H1 (cell line): ENCODE measurements around the gene OBSL1.

Experiments
- BACH1 ChIP-seq: IDR thresholded peaks from 2 replicates; pipeline ENCODE4 v1.6.1; 2012; ENCODE audit warnings: low read length, improper control_type of control experiment
- GABPA ChIP-seq: IDR thresholded peaks from 2 replicates; pipeline ENCODE4 v1.6.1; 2011; ENCODE audit warnings: mild to moderate bottlenecking, low read length, moderate library complexity, borderline replicate concordance; ENCODE audit not compliant: insufficient read depth
- POLR2A ChIP-seq, 2 experiments: IDR thresholded peaks; 1 replicate in 1 of 2; 2 replicates in 1 of 2; pipeline ENCODE4 v1.6.1; 2011; ENCODE audit warnings: low read depth in 2 of 2, low read length in 2 of 2, mild to moderate bottlenecking in 2 of 2; ENCODE audit errors: control extremely low read depth in 1 of 2
- POLR2AphosphoS5 ChIP-seq: IDR thresholded peaks from 2 replicates; pipeline ENCODE4 v1.6.1; 2011; ENCODE audit warnings: low read depth, low read length
- RAD21 ChIP-seq, 2 experiments: IDR thresholded peaks in 1 of 2; conservative IDR thresholded peaks in 1 of 2; 2 replicates each; pipeline ENCODE4 v1.6.1; 2011; ENCODE audit warnings: low read depth in 2 of 2, low read length in 2 of 2, improper control_type of control experiment in 1 of 2, inconsistent platforms in 1 of 2, mild to moderate bottlenecking in 1 of 2, moderate library complexity in 1 of 2
- SIX5 ChIP-seq: IDR thresholded peaks from 2 replicates; pipeline ENCODE4 v1.6.1; 2011; ENCODE audit warnings: mild to moderate bottlenecking, low read depth, low read length
- SP2 ChIP-seq: IDR thresholded peaks from 2 replicates; pipeline ENCODE4 v1.6.1; 2012; ENCODE audit warnings: mild to moderate bottlenecking, low read length, inconsistent platforms
- TEAD4 ChIP-seq: IDR thresholded peaks from 2 replicates; pipeline ENCODE4 v1.6.1; 2012; ENCODE audit warnings: low read depth, low read length, inconsistent platforms, mixed read lengths
- TF ChIP-seq, protein P1 (sequence below), 3 experiments: IDR thresholded peaks; 1 replicate in 2 of 3; 2 replicates in 1 of 3; pipeline versions ENCODE4 v1.5.1 to v1.6.1; 2011; ENCODE audit warnings: low read length in 3 of 3, mild to moderate bottlenecking in 3 of 3, inconsistent platforms in 2 of 3, low read depth in 1 of 3, moderate library complexity in 1 of 3; ENCODE audit not compliant: insufficient read depth in 1 of 3; ENCODE audit errors: control extremely low read depth in 1 of 3
- TF ChIP-seq, protein P2 (sequence below): IDR thresholded peaks from 2 replicates; pipeline ENCODE4 v1.6.1; 2012; ENCODE audit warnings: inconsistent platforms
- TF ChIP-seq, protein P3 (sequence below): IDR thresholded peaks from 2 replicates; pipeline ENCODE4 v1.6.1; 2012; ENCODE audit warnings: inconsistent platforms

DNA sequence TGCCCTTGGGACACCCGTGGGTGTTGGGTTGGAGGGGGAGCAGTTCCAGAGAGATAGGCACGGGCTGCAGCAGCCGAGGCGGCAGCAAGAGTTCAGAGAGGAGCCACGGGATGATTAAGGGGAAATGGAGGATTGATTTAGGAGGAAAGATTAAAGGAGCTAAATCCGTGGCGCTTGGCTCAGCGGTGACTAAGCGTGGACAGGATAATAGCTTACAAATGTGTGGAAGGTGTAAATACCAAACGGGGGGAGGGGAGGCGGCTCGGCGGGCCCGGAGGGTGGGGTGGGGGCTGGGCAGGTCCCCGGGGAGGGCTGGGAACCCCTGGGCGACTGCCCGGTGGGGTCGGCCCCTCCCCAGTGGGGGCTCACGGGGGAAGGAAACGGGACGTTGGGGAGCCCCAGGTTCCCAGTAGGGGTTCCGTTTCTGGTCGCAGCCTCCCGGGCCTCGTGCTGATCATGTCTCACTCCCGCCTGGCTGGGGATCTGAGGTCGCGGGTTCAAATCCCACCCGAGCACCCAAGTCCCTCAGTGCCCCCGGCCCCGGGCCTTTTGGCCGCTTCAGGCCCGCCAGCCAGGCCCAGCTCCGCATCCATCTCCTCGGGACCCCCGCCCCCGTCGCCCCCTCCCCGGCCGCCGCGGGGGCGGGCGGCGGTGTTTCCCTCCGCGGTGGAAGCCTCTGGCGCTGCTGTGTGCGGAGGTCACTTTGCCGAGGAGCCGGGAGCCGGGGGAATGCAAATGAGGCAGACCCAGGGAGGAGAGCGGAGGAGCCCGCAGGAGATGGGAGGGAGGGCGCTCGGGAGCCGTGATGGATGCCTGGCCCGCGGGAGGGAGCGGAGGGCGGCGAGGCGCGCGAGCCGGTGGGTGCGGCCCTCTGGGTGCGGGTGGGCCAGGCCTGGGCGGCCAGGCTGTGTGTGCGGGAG, 49.0 kb downstream of the OBSL1 start:
- TF ChIP-seq, protein P1, sequence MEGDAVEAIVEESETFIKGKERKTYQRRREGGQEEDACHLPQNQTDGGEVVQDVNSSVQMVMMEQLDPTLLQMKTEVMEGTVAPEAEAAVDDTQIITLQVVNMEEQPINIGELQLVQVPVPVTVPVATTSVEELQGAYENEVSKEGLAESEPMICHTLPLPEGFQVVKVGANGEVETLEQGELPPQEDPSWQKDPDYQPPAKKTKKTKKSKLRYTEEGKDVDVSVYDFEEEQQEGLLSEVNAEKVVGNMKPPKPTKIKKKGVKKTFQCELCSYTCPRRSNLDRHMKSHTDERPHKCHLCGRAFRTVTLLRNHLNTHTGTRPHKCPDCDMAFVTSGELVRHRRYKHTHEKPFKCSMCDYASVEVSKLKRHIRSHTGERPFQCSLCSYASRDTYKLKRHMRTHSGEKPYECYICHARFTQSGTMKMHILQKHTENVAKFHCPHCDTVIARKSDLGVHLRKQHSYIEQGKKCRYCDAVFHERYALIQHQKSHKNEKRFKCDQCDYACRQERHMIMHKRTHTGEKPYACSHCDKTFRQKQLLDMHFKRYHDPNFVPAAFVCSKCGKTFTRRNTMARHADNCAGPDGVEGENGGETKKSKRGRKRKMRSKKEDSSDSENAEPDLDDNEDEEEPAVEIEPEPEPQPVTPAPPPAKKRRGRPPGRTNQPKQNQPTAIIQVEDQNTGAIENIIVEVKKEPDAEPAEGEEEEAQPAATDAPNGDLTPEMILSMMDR (IDR thresholded peaks at IDR 0.05; ENCODE audit: control extremely low read depth in 1 of 3, insufficient read depth in 1 of 3, low read depth in 1 of 3, low read length in 3 of 3), result no peak
- TF ChIP-seq SIX5 (no peak), POLR2A (IDR thresholded peaks at IDR 0.05; ENCODE audit: control extremely low read depth in 1 of 2, low read depth in 2 of 2, low read length in 2 of 2) (no peak), POLR2AphosphoS5 (no peak), SP2 (no peak), RAD21 (IDR thresholded peaks at IDR 0.05 in 1 of 2, conservative IDR thresholded peaks at IDR 0.05 in 1 of 2; ENCODE audit: low read depth in 2 of 2, low read length in 2 of 2) (no peak), GABPA (no peak), BACH1 (no peak), TEAD4 (0 out of 2 replicates have a peak, but pooled peaks have one; percentile 11)
- TF ChIP-seq, protein P2, sequence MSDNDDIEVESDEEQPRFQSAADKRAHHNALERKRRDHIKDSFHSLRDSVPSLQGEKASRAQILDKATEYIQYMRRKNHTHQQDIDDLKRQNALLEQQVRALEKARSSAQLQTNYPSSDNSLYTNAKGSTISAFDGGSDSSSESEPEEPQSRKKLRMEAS, result no peak
- TF ChIP-seq, protein P3, sequence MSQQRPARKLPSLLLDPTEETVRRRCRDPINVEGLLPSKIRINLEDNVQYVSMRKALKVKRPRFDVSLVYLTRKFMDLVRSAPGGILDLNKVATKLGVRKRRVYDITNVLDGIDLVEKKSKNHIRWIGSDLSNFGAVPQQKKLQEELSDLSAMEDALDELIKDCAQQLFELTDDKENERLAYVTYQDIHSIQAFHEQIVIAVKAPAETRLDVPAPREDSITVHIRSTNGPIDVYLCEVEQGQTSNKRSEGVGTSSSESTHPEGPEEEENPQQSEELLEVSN, result peak; percentile 70
